ENCODE measurements around the gene PDCL2.

DNA sequence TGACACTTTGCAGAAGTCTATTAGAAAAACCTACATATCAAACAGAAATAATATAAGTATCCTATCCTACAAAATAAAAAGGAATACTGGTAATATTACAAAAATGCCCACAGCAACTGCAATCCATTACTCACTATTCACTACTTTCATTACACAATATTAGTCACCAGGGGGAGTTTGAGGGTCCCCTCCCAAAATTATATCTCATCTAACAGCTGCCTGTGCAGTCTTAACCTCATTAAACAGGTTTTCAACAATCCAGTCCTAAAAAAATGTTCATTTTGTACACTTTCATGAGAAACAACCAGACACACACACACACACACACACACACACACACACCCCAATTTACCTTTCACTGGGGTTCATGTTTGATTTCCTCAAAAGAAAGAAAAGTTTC is 48.2 kb downstream of the PDCL2 start:
- peak; percentile 43 for TF ChIP-seq CTCF (IDR thresholded peaks at IDR 0.05)
- no peak for TF ChIP-seq EZH2 (IDR thresholded peaks at IDR 0.05; ENCODE audit: borderline replicate concordance, insufficient read depth, low read depth, low read length, poor library complexity, severe bottlenecking)
